B cell (primary cell): ENCODE measurements around the gene GGNBP2. TPM values are rescaled to one million over a fixed set of nuclear protein-coding genes. Genes with fewer than 3 reads are reported as not detected.

ENCODE experiments used
- ATAC-seq: fragments of 200-7000 bp; cut with Tn5 transposase; one replicate; pipeline ENCODE4 v1.10.0; 2021; ENCODE audit warnings: low read depth, mild to moderate bottlenecking, moderate number of reproducible peaks, moderate library complexity
- CTCF ChIA-PET: fragments of 350-600 bp; sonication (Branson Sonifier 250); formaldehyde crosslinking; loops from one replicate; lab custom pipeline; 2021; ENCODE audit warnings: antibody characterized with exemption, inconsistent platforms; lab: Charles Lee
- POLR2A ChIA-PET: fragments of 350-600 bp; sonication (Branson Sonifier 250); formaldehyde crosslinking; loops from one replicate; lab custom pipeline; 2021; ENCODE audit warnings: antibody characterized with exemption; lab: Charles Lee
- DNase-seq: peaks from one replicate; pipeline ENCODE4 v3.0.0; 2013
- H2AFZ ChIP-seq: 2 replicates; pipeline ENCODE4 v1.6.1; 2012; ENCODE audit warnings: mild to moderate bottlenecking, low read depth, low read length; ENCODE audit not compliant: insufficient read depth, poor library complexity, severe bottlenecking
- H3K27ac ChIP-seq, 2 donors: 1 replicate in 1 of 2; 2 replicates in 1 of 2; pipeline ENCODE4 v1.5.1; 2012 to 2013; ENCODE audit warnings: low read length in 2 of 2, mild to moderate bottlenecking in 2 of 2, moderate library complexity in 1 of 2
- H3K27me3 ChIP-seq, 4 experiments: fragments of 200-600 bp in 1 of 4; sonication (generic) in 1 of 4; replicated peaks in 1 of 4; 1 replicate in 2 of 4; 2 replicates in 2 of 4; pipeline versions ENCODE4 v1.6.1 to v1.7.0; 2013 to 2016; ENCODE audit warnings: low read length in 3 of 4, mild to moderate bottlenecking in 2 of 4, mixed read lengths in 1 of 4, moderate library complexity in 1 of 4; ENCODE audit not compliant: insufficient read depth in 4 of 4, control insufficient read depth in 3 of 4; ENCODE audit errors: control extremely low read depth in 1 of 4
- H3K36me3 ChIP-seq, 2 experiments: replicated peaks in 1 of 2; 1 replicate in 1 of 2; 2 replicates in 1 of 2; pipeline versions ENCODE4 v1.6.1 to v1.7.1; 2013; ENCODE audit warnings: low read length in 1 of 2; ENCODE audit not compliant: insufficient read depth in 2 of 2, control insufficient read depth in 1 of 2; ENCODE audit errors: control extremely low read depth in 1 of 2, extremely low read depth in 1 of 2
- H3K4me1 ChIP-seq, 2 donors: fragments of 200-600 bp in 1 of 2; sonication (generic) in 1 of 2; 1 replicate in 1 of 2; 2 replicates in 1 of 2; pipeline versions ENCODE4 v1.5.1 to v1.6.1; 2013 to 2017; ENCODE audit warnings: low read length in 2 of 2; ENCODE audit not compliant: control insufficient read depth in 2 of 2, insufficient read depth in 2 of 2
- H3K4me2 ChIP-seq: replicated peaks from 2 replicates; pipeline ENCODE3; 2012; ENCODE audit warnings: mild to moderate bottlenecking, low read depth, low read length; ENCODE audit not compliant: poor library complexity, severe bottlenecking
- H3K4me3 ChIP-seq, 5 experiments: fragments of 200-600 bp in 1 of 5; sonication (generic) in 1 of 5; 1 replicate in 3 of 5; 2 replicates in 2 of 5; pipeline versions ENCODE4 v1.5.1 to v1.7.0; 2011 to 2016; ENCODE audit warnings: low read length in 4 of 5, mild to moderate bottlenecking in 4 of 5, low read depth in 2 of 5, control low read depth in 1 of 5, moderate library complexity in 1 of 5; ENCODE audit not compliant: insufficient read depth in 1 of 5; ENCODE audit errors: control extremely low read depth in 1 of 5, extremely low read depth in 1 of 5
- H3K79me2 ChIP-seq: fragments of 200-600 bp; sonication (generic); one replicate; pipeline ENCODE4 v1.6.0; 2016; ENCODE audit warnings: low read length; ENCODE audit not compliant: control insufficient read depth, insufficient read depth
- H3K9ac ChIP-seq: fragments of 200-600 bp; sonication (generic); 2 replicates; pipeline ENCODE4 v1.6.1; 2017; ENCODE audit warnings: mild to moderate bottlenecking, low read length, moderate library complexity
- H3K9me3 ChIP-seq, 3 donors: one replicate each; pipeline versions ENCODE4 v1.6.1 to v1.7.1; 2013; ENCODE audit warnings: low read length in 2 of 3; ENCODE audit not compliant: control insufficient read depth in 2 of 3, insufficient read depth in 1 of 3; ENCODE audit errors: control extremely low read depth in 1 of 3
- H4K20me1 ChIP-seq: 2 replicates; pipeline ENCODE4 v1.6.0; 2012; ENCODE audit warnings: mild to moderate bottlenecking, low read length; ENCODE audit not compliant: insufficient read depth, control insufficient read depth, poor library complexity, severe bottlenecking
- H3K27ac Mint-ChIP-seq: one replicate; pipeline ENCODE4 v1.8.0; 2021; ENCODE audit warnings: mixed read lengths
- H3K27me3 Mint-ChIP-seq: one replicate; pipeline ENCODE4 v1.8.0; 2021; ENCODE audit warnings: mixed read lengths
- H3K4me1 Mint-ChIP-seq: one replicate; pipeline ENCODE4 v1.8.0; 2021; ENCODE audit warnings: mixed read lengths
- H3K4me3 Mint-ChIP-seq: one replicate; pipeline ENCODE4 v1.8.0; 2021; ENCODE audit warnings: mixed read lengths
- H3K9me3 Mint-ChIP-seq: one replicate; pipeline ENCODE4 v1.8.0; 2022; ENCODE audit warnings: mixed read lengths; ENCODE audit not compliant: insufficient read depth
- CTCF ChIP-seq: fragments of 200-600 bp; IDR thresholded peaks from one replicate; pipeline ENCODE4 v1.8.0; 2022; ENCODE audit warnings: antibody characterized with exemption, mild to moderate bottlenecking
- EZH2 ChIP-seq: IDR thresholded peaks from 2 replicates; pipeline ENCODE4 v1.6.1; 2012; ENCODE audit warnings: borderline replicate concordance, low read depth, mild to moderate bottlenecking, moderate library complexity, low read length; ENCODE audit not compliant: insufficient read depth, poor library complexity, severe bottlenecking
- WGBS: methylation state at CpG from one replicate; pipeline ENCODE4 v1.1.5; 2013; ENCODE audit warnings: missing lambda C conversion rate; ENCODE audit not compliant: insufficient coverage; 5-methylcytosine and 5-hydroxymethylcytosine counted together
- intact Hi-C: fragments of 100-400 bp; cut with micrococcal nuclease; formaldehyde crosslinking; loops from one replicate; pipeline ENCODE4 v1.10.0; 2022
- polyA plus RNA-seq: library from polyadenylated mRNA; depleted of rRNA; stranded (reverse); fragments of >200 nt; gene quantifications from 2 replicates; pipeline ENCODE4 v1.2.3, GENCODE V29; 2012
- total RNA-seq, 2 donors: library from RNA; stranded (reverse); fragments of 120-200 nt in 1 of 2; gene quantifications; 1 replicate in 1 of 2; 2 replicates in 1 of 2; pipeline versions ENCODE4 v1.2.3 to v1.2.4, GENCODE V29; 2013 to 2022

GGNBP2 gene
- total and polyA plus RNA-seq, 2 donors (not counting 1 experiment from before 2014, with no cell fraction given) = 107 to 137 TPM

GRCh38 chr17:36545465-36546417 lies 1.0 kb downstream of the GGNBP2 start:
- intact Hi-C loops = loop anchor here (1.0 to 10.0 kb wide), 7 partner anchors 46 to 1201 kb away; partner anchors contain the start of genes AATF, DHRS11, MRM1 and ZNHIT3
- ChIA-PET POLR2A (interaction anchor here (0.6 to 3.5 kb wide), 6 partner anchors 11 to 176 kb away, joined by 3 to 57 read pairs (median 5); partner anchors contain the start of genes MRM1, MYO19, PIGW and ZNHIT3), CTCF (interaction anchor here (0.9 to 5.0 kb wide), 5 partner anchors 8 to 56 kb away, joined by 3 to 34 read pairs (median 5); partner anchors contain the start of genes MRM1, MYO19 and PIGW)
- Mint-ChIP-seq H3K9me3 (no peaks in the 10 kb centered on the region), H3K4me1 (peaks cover 48% of the 10 kb centered on the region), H3K4me3 (peak overlapping the region; percentile 96), H3K27me3 (no peaks in the 10 kb centered on the region), H3K27ac (peak overlapping the region; percentile 98)
- H3K9ac ChIP-seq = peak overlapping the region; percentile 100
- TF ChIP-seq CTCF = no peak
- no peak for TF ChIP-seq EZH2
- WGBS = under 1% methylated on average over 43 of the region's 60 CpGs
- H3K4me1 ChIP-seq = peaks cover 43 to 46% of the 10 kb centered on the region in 2 donors
- peak overlapping the region; percentile 54 for H2AFZ ChIP-seq
- H3K9me3 ChIP-seq = no peaks in the 10 kb centered on the region
- H3K4me2 ChIP-seq = peak overlapping the region; percentile 93
- peaks cover 53% of the 10 kb centered on the region for H4K20me1 ChIP-seq
- ATAC-seq (peak; percentile 71), DNase-seq (peak; percentile 97)
- peak overlapping the region; percentile 96 to 100 for H3K27ac ChIP-seq
- H3K4me3 ChIP-seq = peak overlapping the region; percentile 74 to 94 (median 92)
- H3K79me2 ChIP-seq = peaks cover 72% of the 10 kb centered on the region
- H3K36me3 ChIP-seq = peaks cover 0 to 6% of the 10 kb centered on the region in 2 experiments
- no peaks in the 10 kb centered on the region for H3K27me3 ChIP-seq
